ENCODE results near the gene EMILIN2. TPM values are rescaled to one million over a fixed set of nuclear protein-coding genes. Genes with fewer than 3 reads are reported as not detected.
"Not testable (repeated sequence)": the region's sequence is repeated elsewhere in the genome, so short reads cannot be mapped to it uniquely, and the experiment has no call there.

The EMILIN2 gene
- total and polyA plus RNA-seq, 2 donors (not counting 1 experiment from before 2014, with no cell fraction given): 2.5 to 48.2 TPM

- Histone ChIP-seq H4K20me1 (ENCODE audit: control insufficient read depth, insufficient read depth, low read length, poor library complexity, severe bottlenecking) (no peaks in the 10 kb centered on the region), H3K4me3 (ENCODE audit: control extremely low read depth in 1 of 5, extremely low read depth in 1 of 5, insufficient read depth in 1 of 5, low read depth in 2 of 5, low read length in 4 of 5) (no peak overlapping the region), H3K9ac (ENCODE audit: low read length) (no peak overlapping the region), H2AFZ (ENCODE audit: insufficient read depth, low read depth, low read length, poor library complexity, severe bottlenecking) (no peak overlapping the region), H3K4me1 (ENCODE audit: control insufficient read depth in 2 of 2, insufficient read depth in 2 of 2, low read length in 2 of 2) (peaks cover 21 to 26% of the 10 kb centered on the region in 2 donors), H3K27me3 (replicated peaks in 1 of 4; ENCODE audit: control extremely low read depth in 1 of 4, control insufficient read depth in 3 of 4, insufficient read depth in 4 of 4, low read length in 3 of 4) (no peaks in the 10 kb centered on the region), H3K27ac (ENCODE audit: low read length in 2 of 2) (no peak overlapping the region), H3K9me3 (ENCODE audit: control extremely low read depth in 1 of 3, control insufficient read depth in 2 of 3, insufficient read depth in 1 of 3, low read length in 2 of 3) (no peaks in the 10 kb centered on the region), H3K4me2 (replicated peaks; ENCODE audit: low read depth, low read length, poor library complexity, severe bottlenecking) (no peak overlapping the region), H3K36me3 (replicated peaks in 1 of 2; ENCODE audit: control extremely low read depth in 1 of 2, control insufficient read depth in 1 of 2, extremely low read depth in 1 of 2, insufficient read depth in 2 of 2, low read length in 1 of 2) (peaks cover 0 to 22% of the 10 kb centered on the region in 2 experiments), H3K79me2 (ENCODE audit: control insufficient read depth, insufficient read depth, low read length) (no peaks in the 10 kb centered on the region)
- Mint-ChIP-seq H3K4me1 (peaks cover 38% of the 10 kb centered on the region), H3K27ac (peak overlapping the region; percentile 50), H3K9me3 (ENCODE audit: insufficient read depth) (no peaks in the 10 kb centered on the region), H3K4me3 (no peak overlapping the region), H3K27me3 (no peaks in the 10 kb centered on the region)
- WGBS (ENCODE audit: insufficient coverage): 87% methylated on average over 14 of the region's 17 CpGs
- POLR2A ChIA-PET: no interaction called here
- no peak for DNase-seq
- CTCF ChIA-PET: interaction anchor here (0.6 to 2.9 kb wide), 4 partner anchors 18 to 325 kb away, joined by 3 to 10 read pairs (median 4); no protein-coding TSS in a partner anchor
- no peak for ATAC-seq (ENCODE audit: low read depth)
- no peak for TF ChIP-seq EZH2 (IDR thresholded peaks at IDR 0.05; ENCODE audit: borderline replicate concordance, insufficient read depth, low read depth, low read length, poor library complexity, severe bottlenecking)
- TF ChIP-seq CTCF (IDR thresholded peaks at IDR 0.05): no peak
- intact Hi-C loops (cut with micrococcal nuclease): no loop called here
Observed at GRCh38 chr18:2914185-2914880, 67.5 kb downstream of the EMILIN2 start.

GRCh38 chr18:2914881-2915240, 68.1 kb downstream of the EMILIN2 start:
- H4K20me1 ChIP-seq (ENCODE audit: control insufficient read depth, insufficient read depth, low read length, poor library complexity, severe bottlenecking): no peaks in the 10 kb centered on the region
- TF ChIP-seq CTCF (IDR thresholded peaks at IDR 0.05): no peak
- no peak for TF ChIP-seq EZH2 (IDR thresholded peaks at IDR 0.05; ENCODE audit: borderline replicate concordance, insufficient read depth, low read depth, low read length, poor library complexity, severe bottlenecking)

GRCh38 chr18:2915486-2915885, 68.7 kb downstream of the EMILIN2 start:
- H3K79me2 ChIP-seq (ENCODE audit: control insufficient read depth, insufficient read depth, low read length); H3K4me3 ChIP-seq (ENCODE audit: control extremely low read depth in 1 of 5, extremely low read depth in 1 of 5, insufficient read depth in 1 of 5, low read depth in 2 of 5, low read length in 4 of 5); H3K9ac ChIP-seq (ENCODE audit: low read length); H4K20me1 ChIP-seq (ENCODE audit: control insufficient read depth, insufficient read depth, low read length, poor library complexity, severe bottlenecking); H3K27ac ChIP-seq (ENCODE audit: low read length in 2 of 2); intact Hi-C loops (cut with micrococcal nuclease); H3K9me3 ChIP-seq (ENCODE audit: control extremely low read depth in 1 of 3, control insufficient read depth in 2 of 3, insufficient read depth in 1 of 3, low read length in 2 of 3); H3K27me3 ChIP-seq (replicated peaks in 1 of 4; ENCODE audit: control extremely low read depth in 1 of 4, control insufficient read depth in 3 of 4, insufficient read depth in 4 of 4, low read length in 3 of 4); H3K4me3 Mint-ChIP-seq; H3K4me2 ChIP-seq (replicated peaks; ENCODE audit: low read depth, low read length, poor library complexity, severe bottlenecking); ATAC-seq (ENCODE audit: low read depth); H2AFZ ChIP-seq (ENCODE audit: insufficient read depth, low read depth, low read length, poor library complexity, severe bottlenecking); H3K9me3 Mint-ChIP-seq (ENCODE audit: insufficient read depth); DNase-seq; H3K27me3 Mint-ChIP-seq: not testable (repeated sequence)
- peaks cover 38% of the 10 kb centered on the region for H3K4me1 Mint-ChIP-seq
- ChIA-PET POLR2A (interaction anchor here (0.6 kb wide), 2 partner anchors 56 to 265 kb away, joined by 3 to 10 read pairs; no protein-coding TSS in a partner anchor), CTCF (interaction anchor here (0.9 to 2.9 kb wide), 4 partner anchors 13 to 70 kb away, joined by 3 to 10 read pairs (median 4); no protein-coding TSS in a partner anchor)
- peak overlapping the region; percentile 92 for H3K27ac Mint-ChIP-seq
- H3K4me1 ChIP-seq (ENCODE audit: control insufficient read depth in 2 of 2, insufficient read depth in 2 of 2, low read length in 2 of 2): peaks cover 21 to 26% of the 10 kb centered on the region in 2 donors
- WGBS (ENCODE audit: insufficient coverage): 84% methylated on average over 3 of the region's 16 CpGs
- H3K36me3 ChIP-seq (replicated peaks in 1 of 2; ENCODE audit: control extremely low read depth in 1 of 2, control insufficient read depth in 1 of 2, extremely low read depth in 1 of 2, insufficient read depth in 2 of 2, low read length in 1 of 2): peaks cover 0 to 32% of the 10 kb centered on the region in 2 experiments

More at GRCh38 chr18:2914881-2915240, 68.1 kb downstream of the EMILIN2 start:
- H3K27ac Mint-ChIP-seq: no peak overlapping the region
- H3K4me2 ChIP-seq (replicated peaks; ENCODE audit: low read depth, low read length, poor library complexity, severe bottlenecking): no peak overlapping the region
- no peak overlapping the region for H3K9ac ChIP-seq (ENCODE audit: low read length)
- H3K27ac ChIP-seq (ENCODE audit: low read length in 2 of 2): no peak overlapping the region
- no peaks in the 10 kb centered on the region for H3K79me2 ChIP-seq (ENCODE audit: control insufficient read depth, insufficient read depth, low read length)
- no peaks in the 10 kb centered on the region for H3K9me3 Mint-ChIP-seq (ENCODE audit: insufficient read depth)
- no peaks in the 10 kb centered on the region for H3K9me3 ChIP-seq (ENCODE audit: control extremely low read depth in 1 of 3, control insufficient read depth in 2 of 3, insufficient read depth in 1 of 3, low read length in 2 of 3)
- DNase-seq: no peak
- intact Hi-C loops (cut with micrococcal nuclease): no loop called here
- H3K27me3 ChIP-seq (replicated peaks in 1 of 4; ENCODE audit: control extremely low read depth in 1 of 4, control insufficient read depth in 3 of 4, insufficient read depth in 4 of 4, low read length in 3 of 4): no peaks in the 10 kb centered on the region
- ChIA-PET POLR2A (interaction anchor here (0.6 kb wide), 1 partner anchor 57 kb away, joined by 3 read pairs; no protein-coding TSS in a partner anchor), CTCF (interaction anchor here (1.0 to 2.9 kb wide), 3 partner anchors 17 to 71 kb away, joined by 3 to 10 read pairs (median 6); no protein-coding TSS in a partner anchor)
- no peak overlapping the region for H3K4me3 ChIP-seq (ENCODE audit: control extremely low read depth in 1 of 5, extremely low read depth in 1 of 5, insufficient read depth in 1 of 5, low read depth in 2 of 5, low read length in 4 of 5)
- peaks cover 0 to 26% of the 10 kb centered on the region in 2 experiments for H3K36me3 ChIP-seq (replicated peaks in 1 of 2; ENCODE audit: control extremely low read depth in 1 of 2, control insufficient read depth in 1 of 2, extremely low read depth in 1 of 2, insufficient read depth in 2 of 2, low read length in 1 of 2)
- H3K4me1 ChIP-seq (ENCODE audit: control insufficient read depth in 2 of 2, insufficient read depth in 2 of 2, low read length in 2 of 2): peaks cover 21 to 26% of the 10 kb centered on the region in 2 donors
- peaks cover 38% of the 10 kb centered on the region for H3K4me1 Mint-ChIP-seq
- no peak overlapping the region for H3K4me3 Mint-ChIP-seq
- 96% methylated on average over 10 of the region's 11 CpGs for WGBS (ENCODE audit: insufficient coverage)
- no peak overlapping the region for H2AFZ ChIP-seq (ENCODE audit: insufficient read depth, low read depth, low read length, poor library complexity, severe bottlenecking)
- no peaks in the 10 kb centered on the region for H3K27me3 Mint-ChIP-seq
- ATAC-seq (ENCODE audit: low read depth): no peak
